Ishikawa (cell line): Measurements from ENCODE around the gene DNAJC5.

Experiments used
- CEBPB ChIP-seq: IDR thresholded peaks from 2 replicates; pipeline ENCODE4 v1.6.1; 2012
- CREB1 ChIP-seq: IDR thresholded peaks from 2 replicates; pipeline ENCODE4 v1.6.1; 2012; ENCODE audit warnings: low read depth
- EGR1 ChIP-seq: IDR thresholded peaks from 2 replicates; pipeline ENCODE4 v1.6.1; 2012
- EP300 ChIP-seq: IDR thresholded peaks from 2 replicates; pipeline ENCODE4 v1.6.1; 2012; ENCODE audit warnings: borderline replicate concordance
- FOXM1 ChIP-seq: IDR thresholded peaks from 2 replicates; pipeline ENCODE4 v1.6.1; 2012; ENCODE audit warnings: low read depth, borderline replicate concordance
- MAX ChIP-seq: IDR thresholded peaks from 2 replicates; pipeline ENCODE4 v1.6.1; 2012
- NFIC ChIP-seq: IDR thresholded peaks from 2 replicates; pipeline ENCODE4 v1.6.1; 2012
- RAD21 ChIP-seq: IDR thresholded peaks from 2 replicates; pipeline ENCODE4 v1.6.1; 2012; ENCODE audit warnings: low read depth
- REST ChIP-seq: IDR thresholded peaks from 2 replicates; pipeline ENCODE4 v1.6.1; 2012; ENCODE audit warnings: low read depth, mild to moderate bottlenecking
- TAF1 ChIP-seq: IDR thresholded peaks from 2 replicates; pipeline ENCODE4 v1.6.1; 2012; ENCODE audit warnings: low read depth, mild to moderate bottlenecking
- TCF12 ChIP-seq: IDR thresholded peaks from 2 replicates; pipeline ENCODE4 v1.6.1; 2012; ENCODE audit warnings: low read depth
- TEAD4 ChIP-seq: IDR thresholded peaks from 2 replicates; pipeline ENCODE4 v1.6.1; 2012
- USF1 ChIP-seq: IDR thresholded peaks from 2 replicates; pipeline ENCODE4 v1.6.1; 2012
- YY1 ChIP-seq: IDR thresholded peaks from 2 replicates; pipeline ENCODE4 v1.6.1; 2012; ENCODE audit warnings: low read depth
- ZBTB7A ChIP-seq: IDR thresholded peaks from 2 replicates; pipeline ENCODE4 v1.6.1; 2012; ENCODE audit warnings: low read depth

Gene DNAJC5

GRCh38 chr20:63883201-63883593, 11.7 kb upstream of the DNAJC5 start:
- no peak for TF ChIP-seq EGR1
- no peak for TF ChIP-seq CEBPB
- TF ChIP-seq CREB1 = no peak
- TF ChIP-seq ZBTB7A = no peak
- TF ChIP-seq TEAD4 = no peak
- TF ChIP-seq YY1 = no peak
- no peak for TF ChIP-seq TCF12
- no peak for TF ChIP-seq REST
- TF ChIP-seq NFIC = no peak
- no peak for TF ChIP-seq FOXM1

GRCh38 chr20:63884506-63885263, 10.2 kb upstream of the DNAJC5 start:
- TF ChIP-seq TAF1 = no peak
- TF ChIP-seq EP300 = no peak
- TF ChIP-seq EGR1 = no peak
- no peak for TF ChIP-seq CEBPB
- TF ChIP-seq CREB1 = no peak
- TF ChIP-seq FOXM1 = no peak
- no peak for TF ChIP-seq TEAD4
- no peak for TF ChIP-seq NFIC
- no peak for TF ChIP-seq ZBTB7A
- no peak for TF ChIP-seq YY1

- TF ChIP-seq CEBPB (no peak), TAF1 (no peak), REST (no peak), MAX (no peak), EGR1 (no peak), ZBTB7A (no peak), FOXM1 (no peak), TEAD4 (no peak), TCF12 (no peak), EP300 (no peak), CREB1 (no peak), YY1 (no peak), RAD21 (no peak), NFIC (no peak), USF1 (no peak)
These were observed 9.5 kb upstream of the DNAJC5 start for GRCh38 chr20:63885264-63886053.

GRCh38 chr20:63886054-63886419, 8.9 kb upstream of the DNAJC5 start:
- TF ChIP-seq REST = no peak

GRCh38 chr20:63886921-63887320, 8.0 kb upstream of the DNAJC5 start:
- TF ChIP-seq YY1 (no peak), TAF1 (no peak), NFIC (no peak), TCF12 (no peak), FOXM1 (no peak), MAX (no peak), REST (no peak), EGR1 (no peak), RAD21 (no peak), USF1 (no peak), CEBPB (no peak)
